Omental fat pad (tissue), 4 donors: ENCODE results near the gene GLT8D1. TPM values are rescaled to one million over a fixed set of nuclear protein-coding genes. Genes with fewer than 3 reads are reported as not detected.

ENCODE experiments used
- ATAC-seq: fragments of 150-250 bp; one replicate; pipeline ENCODE4 v1.9.1; 2016; ENCODE audit warnings: mild to moderate bottlenecking, moderate library complexity; ENCODE audit not compliant: low FRiP score
- DNase-seq: peaks from one replicate; pipeline ENCODE4 v3.0.0-alpha.2; 2019; ENCODE audit warnings: low spot score
- total RNA-seq, 4 donors: library from RNA; depleted of rRNA; stranded (reverse); fragments of >200 nt; gene quantifications; one replicate each; pipeline ENCODE4 v1.1.0, GENCODE V29; 2016
- TF ChIP-seq, protein P1 (sequence below), 3 donors: fragments of 450-650 bp; IDR thresholded peaks; one replicate each; pipeline ENCODE4 v1.5.1; 2016 to 2017; ENCODE audit warnings: antibody characterized with exemption in 3 of 3, mild to moderate bottlenecking in 3 of 3, moderate library complexity in 2 of 3

Gene GLT8D1
- total RNA-seq, 4 donors from 2014 or later, result 24.0 to 53.0 (median 45.4) TPM

DNA sequence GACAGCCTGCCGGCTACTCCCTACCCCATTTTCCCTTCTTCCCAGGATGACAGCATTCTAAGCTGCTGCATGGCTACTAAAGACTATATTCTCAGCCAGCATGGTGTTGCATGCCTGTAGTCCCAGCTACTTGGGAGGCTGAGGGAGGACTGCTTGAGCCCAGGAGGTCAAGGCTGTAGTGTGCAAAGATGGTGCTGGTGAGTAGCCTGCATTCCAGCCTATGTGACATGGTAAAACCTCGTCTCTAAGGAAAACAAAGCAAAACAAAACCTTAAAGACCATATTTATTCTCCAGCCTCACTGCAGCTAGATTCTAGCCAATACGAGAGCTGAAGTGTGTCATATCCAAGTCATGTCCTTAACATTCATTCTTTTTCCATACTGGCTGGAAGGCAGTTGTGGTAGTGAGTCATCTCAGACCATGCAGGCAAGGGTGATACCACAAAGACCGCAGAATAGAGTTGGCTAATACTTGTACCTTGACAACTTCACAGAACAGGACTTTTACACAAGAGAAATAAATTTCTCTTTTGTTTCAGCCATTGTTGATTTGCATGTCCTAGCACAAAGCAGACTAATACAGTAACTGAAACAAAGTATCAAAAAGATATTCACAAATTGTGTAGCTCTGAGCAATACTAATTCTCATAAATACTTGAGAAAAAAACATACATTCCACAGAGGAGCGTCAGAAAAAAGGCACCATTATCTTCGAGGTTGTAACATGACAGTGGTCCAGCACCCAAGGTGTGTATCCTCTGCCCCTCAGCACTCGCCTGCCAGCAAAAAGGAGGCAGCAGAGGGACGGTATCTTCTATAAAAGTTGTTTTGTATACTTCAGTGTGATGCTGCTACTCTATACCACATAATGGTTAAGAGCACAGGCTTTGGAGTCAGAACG lies 34.7 kb downstream of the GLT8D1 start:
- TF ChIP-seq, protein P1, sequence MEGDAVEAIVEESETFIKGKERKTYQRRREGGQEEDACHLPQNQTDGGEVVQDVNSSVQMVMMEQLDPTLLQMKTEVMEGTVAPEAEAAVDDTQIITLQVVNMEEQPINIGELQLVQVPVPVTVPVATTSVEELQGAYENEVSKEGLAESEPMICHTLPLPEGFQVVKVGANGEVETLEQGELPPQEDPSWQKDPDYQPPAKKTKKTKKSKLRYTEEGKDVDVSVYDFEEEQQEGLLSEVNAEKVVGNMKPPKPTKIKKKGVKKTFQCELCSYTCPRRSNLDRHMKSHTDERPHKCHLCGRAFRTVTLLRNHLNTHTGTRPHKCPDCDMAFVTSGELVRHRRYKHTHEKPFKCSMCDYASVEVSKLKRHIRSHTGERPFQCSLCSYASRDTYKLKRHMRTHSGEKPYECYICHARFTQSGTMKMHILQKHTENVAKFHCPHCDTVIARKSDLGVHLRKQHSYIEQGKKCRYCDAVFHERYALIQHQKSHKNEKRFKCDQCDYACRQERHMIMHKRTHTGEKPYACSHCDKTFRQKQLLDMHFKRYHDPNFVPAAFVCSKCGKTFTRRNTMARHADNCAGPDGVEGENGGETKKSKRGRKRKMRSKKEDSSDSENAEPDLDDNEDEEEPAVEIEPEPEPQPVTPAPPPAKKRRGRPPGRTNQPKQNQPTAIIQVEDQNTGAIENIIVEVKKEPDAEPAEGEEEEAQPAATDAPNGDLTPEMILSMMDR (IDR thresholded peaks at IDR 0.05), result no peak
- no peak for DNase-seq
- peak; percentile 94 for ATAC-seq

DNA sequence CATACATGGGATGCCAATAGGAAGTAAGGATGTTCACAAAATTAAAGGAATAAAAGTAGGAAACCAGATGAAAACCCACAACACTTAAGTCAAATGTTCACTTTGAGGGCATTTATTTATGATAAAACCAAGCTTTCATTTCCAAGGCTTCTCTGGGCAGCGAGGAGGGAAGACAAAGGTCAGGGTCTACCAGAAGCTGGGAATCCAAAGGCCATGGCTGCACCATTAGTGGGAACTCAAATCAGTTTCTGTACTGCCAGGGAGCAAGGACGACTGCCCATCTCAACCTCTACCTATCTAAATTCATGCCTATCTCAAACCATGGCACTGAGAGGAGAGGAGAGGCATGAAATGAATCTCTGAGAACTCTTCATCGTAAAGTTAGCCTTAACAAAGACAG lies 42.5 kb downstream of the GLT8D1 start:
- TF ChIP-seq, protein P1 (IDR thresholded peaks at IDR 0.05), result no peak
- ATAC-seq, result no peak
- DNase-seq, result no peak

DNA sequence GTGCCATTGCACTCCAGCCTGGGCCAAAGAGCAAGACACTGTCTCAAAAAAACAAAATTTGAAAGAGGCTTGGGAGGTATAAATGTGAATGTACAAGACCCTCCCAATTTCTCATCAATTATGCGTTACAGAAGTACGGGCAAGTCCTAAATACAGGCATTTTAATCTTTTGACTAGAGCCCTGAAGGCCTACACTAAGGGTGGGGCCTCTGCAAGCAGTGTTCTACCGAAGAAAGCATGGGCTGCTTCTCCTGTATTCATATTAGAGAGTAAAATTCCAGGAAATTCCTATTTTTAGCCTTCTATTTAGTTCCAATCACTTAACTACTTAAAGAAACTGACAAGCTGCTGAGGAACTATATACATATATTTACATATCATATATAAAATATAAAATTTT lies 45.5 kb downstream of the GLT8D1 start:
- DNase-seq, result no peak
- no peak for ATAC-seq
- TF ChIP-seq, protein P1 (IDR thresholded peaks at IDR 0.05), result no peak

GRCh38 chr3:52655895-52656294 lies 49.7 kb downstream of the GLT8D1 start:
- ATAC-seq, result no peak
- TF ChIP-seq, protein P1 (IDR thresholded peaks at IDR 0.05), result no peak
- DNase-seq, result no peak

DNA sequence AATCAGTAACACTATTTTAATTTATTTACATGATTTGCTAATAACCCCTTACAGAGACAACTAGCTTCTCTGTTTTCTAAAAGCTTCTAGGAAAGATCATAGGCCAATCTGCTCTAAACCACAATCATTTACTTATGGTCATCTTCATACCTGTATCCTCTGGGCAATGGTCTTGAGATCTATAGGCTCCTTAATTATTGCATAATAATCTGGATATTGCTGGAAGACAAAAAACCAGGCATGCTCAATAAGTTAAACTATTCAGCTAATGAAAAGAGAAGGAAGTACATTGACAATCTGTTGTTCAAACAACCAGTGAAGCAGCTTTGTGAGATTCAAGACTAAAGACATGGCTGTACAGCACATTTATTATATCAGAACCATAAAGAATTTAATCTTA lies 54.0 kb downstream of the GLT8D1 start:
- DNase-seq, result no peak
- ATAC-seq, result no peak
- TF ChIP-seq, protein P1 (IDR thresholded peaks at IDR 0.05), result no peak

- TF ChIP-seq, protein P1 (IDR thresholded peaks at IDR 0.05), result no peak
- DNase-seq (no peak), ATAC-seq (no peak)
Measured at GRCh38 chr3:52650439-52650838, 55.2 kb downstream of the GLT8D1 start.
